ENCODE measurements around the gene AIRE.

AIRE gene

DNA sequence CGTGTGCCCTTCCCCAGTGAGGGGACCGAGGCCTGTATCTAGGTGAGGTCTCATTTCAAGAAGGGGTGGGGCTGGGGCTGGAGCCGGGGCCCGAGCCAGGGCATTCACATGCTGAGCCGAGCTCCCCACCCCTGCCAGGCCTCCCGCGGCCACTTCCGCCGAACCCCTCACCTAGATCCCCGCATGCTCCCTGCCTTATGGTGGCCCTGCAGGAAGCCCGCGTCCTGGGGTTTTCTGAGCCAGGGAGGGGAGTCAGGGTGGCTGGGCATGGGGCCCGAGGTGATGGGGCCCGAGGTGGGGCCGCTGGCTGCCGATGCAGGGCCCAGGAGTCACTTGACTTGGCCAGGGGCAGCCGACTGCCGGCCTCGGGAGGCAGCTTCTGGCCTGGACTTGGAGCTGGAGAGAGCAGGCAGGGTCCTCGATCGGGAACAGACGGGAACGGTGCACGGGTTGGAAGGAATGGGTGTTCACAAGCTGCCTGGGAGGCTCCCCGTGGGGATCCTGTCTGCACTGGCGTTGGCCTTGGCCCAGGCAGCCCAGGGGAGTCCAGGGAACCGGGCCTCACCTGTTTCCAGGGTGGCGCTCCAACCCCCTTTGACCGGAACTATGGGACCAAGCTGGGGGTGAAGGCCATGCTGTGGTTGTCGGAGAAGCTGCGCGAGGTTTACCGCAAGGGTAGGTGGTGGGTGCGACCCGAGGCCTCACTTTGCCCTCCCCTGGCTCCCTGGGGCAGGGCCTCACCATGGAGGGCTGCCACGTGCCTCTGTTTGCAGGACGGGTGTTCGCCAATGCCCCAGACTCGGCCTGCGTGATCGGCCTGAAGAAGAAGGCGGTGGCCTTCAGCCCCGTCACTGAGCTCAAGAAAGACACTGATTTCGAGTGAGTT lies 40.0 kb downstream of the AIRE start:
- DNase-seq (ENCODE audit: low spot score) = no peak

- no peak for DNase-seq (ENCODE audit: low spot score)
Measured at GRCh38 chr21:44326272-44326647, 40.6 kb downstream of the AIRE start.

- no peak for DNase-seq (ENCODE audit: low spot score)
Measured at GRCh38 chr21:44326716-44327602, 41.3 kb downstream of the AIRE start.

DNA sequence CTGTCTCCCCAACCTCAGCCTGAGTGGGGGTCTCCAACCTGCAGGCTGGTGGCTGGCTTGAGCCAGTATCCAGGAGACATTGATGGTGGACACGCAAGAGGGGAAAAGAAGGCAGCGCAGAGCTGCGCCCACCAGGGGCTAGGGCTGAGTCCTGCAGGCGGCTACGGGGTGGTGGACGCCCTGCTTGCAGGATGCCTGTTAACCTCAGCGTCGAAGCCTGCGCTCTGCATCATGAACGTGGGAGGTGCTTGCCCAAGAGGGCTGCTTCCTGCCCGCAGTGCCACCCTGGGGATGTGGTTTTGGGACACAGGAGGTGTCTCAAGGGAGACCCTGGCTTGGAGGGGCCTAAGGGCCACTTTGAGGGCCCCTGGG lies 41.9 kb downstream of the AIRE start:
- no peak for DNase-seq (ENCODE audit: low spot score)

GRCh38 chr21:44328242-44328895 lies 42.7 kb downstream of the AIRE start:
- no peak for DNase-seq (ENCODE audit: low spot score)

GRCh38 chr21:44329086-44329889 lies 43.6 kb downstream of the AIRE start:
- no peak for DNase-seq (ENCODE audit: low spot score)

DNA sequence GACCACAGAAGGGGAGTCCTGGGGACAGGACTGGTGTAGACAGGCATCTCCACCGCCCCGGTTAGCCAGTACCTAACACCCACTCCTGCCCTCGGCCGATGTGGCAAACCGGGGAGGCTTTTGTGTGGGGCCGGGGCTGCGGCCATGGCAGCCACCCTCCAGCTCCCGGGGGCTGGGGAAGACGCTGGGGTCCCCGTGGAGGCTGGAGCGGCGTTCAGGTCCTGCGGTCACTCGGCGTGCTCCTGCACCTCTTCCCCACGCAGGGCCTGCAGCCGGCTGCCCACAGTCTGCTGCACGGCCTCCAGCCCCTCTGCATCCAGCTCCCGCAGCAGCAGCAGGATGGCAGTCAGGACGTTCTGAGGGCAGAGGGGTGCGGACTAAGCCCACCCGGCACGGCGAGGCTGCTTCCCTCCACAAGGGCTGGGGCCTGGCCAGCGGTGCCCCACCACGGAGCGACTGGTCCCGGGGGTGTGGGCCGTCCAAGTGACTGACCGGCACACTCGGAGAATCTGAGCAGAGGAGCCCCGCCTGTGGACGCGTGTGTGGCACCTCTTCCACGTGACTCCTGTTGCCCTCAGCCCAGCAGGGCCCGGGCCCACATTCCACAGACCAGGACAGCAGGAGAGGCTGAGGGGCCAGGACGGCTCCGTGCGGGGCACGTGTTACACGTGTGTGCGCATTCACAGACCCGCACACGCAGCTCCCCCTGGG lies 44.5 kb downstream of the AIRE start:
- DNase-seq (ENCODE audit: low spot score) = no peak

DNA sequence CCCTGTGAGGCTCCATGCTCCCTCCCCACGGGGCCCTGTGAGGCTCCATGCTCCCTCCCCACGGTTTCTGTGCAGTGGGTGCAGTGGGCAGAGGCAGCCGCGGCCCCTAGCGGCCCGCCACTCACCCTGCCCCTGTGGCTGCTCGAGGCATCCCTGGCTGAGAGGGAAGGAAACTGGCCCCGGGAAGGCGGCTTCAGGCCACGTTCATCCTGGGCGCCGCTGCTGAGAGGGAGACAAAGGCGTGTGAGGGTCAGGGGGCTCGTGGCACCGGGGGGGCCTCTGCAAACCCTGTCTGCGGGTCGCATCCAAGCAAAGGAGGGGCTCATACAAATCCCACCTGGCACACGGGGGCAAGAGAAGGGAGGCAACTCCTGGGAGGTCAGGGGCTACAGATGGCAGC lies 45.0 kb downstream of the AIRE start:
- DNase-seq (ENCODE audit: low spot score) = no peak

GRCh38 chr21:44331209-44331608 lies 45.5 kb downstream of the AIRE start:
- no peak for DNase-seq (ENCODE audit: low spot score)

GRCh38 chr21:44331650-44332307 lies 46.1 kb downstream of the AIRE start:
- DNase-seq (ENCODE audit: low spot score) = no peak

DNA sequence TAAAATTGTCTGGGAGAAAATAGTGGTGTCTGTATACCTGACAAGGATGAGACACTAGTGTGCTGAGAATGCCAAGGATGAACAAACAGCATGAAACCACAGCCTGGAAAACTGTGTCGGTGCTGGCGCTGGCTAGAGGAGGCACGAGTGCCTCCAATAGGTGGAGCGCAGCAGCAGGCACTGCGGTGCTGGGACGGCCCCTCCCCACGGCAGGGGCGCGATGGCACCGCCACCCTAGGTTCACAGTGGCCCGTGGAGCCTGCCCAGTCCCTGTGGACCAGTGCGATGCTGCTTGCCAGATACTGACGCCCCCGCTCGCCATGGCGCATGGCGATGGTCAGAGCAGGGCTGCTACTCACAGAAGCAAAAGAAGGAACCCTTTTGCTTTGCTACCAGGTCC lies 46.7 kb downstream of the AIRE start:
- DNase-seq (ENCODE audit: low spot score) = no peak

DNA sequence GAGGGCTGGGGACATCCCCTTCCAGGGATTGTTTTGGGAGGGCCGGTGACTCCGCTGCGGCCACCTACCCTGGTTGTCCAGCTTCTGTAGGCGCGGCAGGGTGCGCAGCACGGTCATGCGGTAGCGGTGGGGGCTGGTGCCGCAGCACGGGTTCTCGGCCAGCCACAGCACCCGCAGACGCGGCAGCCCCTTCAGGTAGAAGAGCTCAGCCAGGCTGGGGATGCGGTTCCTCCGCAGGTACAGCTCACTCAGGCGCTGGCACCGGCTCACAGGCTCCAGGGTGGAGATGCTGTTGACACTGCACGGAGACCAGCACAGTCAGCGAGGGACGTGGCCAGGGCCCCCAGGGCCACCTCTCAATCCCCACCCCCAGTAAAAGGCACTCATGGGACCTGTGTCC lies 47.3 kb downstream of the AIRE start:
- no peak for DNase-seq (ENCODE audit: low spot score)

GRCh38 chr21:44333509-44334328 lies 48.0 kb downstream of the AIRE start:
- no peak for DNase-seq (ENCODE audit: low spot score)

DNA sequence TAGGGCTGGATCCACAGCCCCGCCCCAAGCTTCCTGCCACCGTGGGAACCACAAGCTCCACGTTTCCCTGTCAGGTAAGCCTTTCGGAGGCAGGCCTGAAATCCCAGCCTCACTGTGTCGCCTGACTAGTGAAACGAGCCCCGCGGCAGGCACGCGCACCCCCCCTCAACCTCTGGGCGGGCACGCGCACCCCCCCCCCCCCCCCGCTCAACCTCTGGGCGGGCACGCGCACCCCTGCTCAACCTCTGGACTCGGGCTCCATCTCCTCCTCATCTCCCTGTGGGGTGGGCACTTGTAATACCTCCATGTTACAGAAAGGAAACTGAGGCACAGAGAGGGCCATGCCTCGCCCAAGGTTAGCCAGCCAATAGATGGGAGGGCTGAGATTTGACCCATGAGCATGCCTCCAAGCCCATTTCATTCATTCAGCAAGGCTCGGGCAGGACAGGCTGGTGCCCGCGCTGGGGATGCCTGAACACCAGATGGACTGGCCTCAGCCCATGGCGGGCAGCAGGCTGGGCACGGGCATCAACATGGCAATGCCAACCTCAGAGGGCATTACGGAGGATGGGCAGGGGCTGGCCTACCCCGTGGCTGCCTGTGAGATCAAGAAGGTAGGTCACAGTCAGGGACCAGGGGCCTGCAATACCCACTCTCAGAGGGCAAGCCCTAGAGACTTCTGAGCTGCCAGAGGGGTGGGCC lies 48.8 kb downstream of the AIRE start:
- no peak for DNase-seq (ENCODE audit: low spot score)

GRCh38 chr21:44335266-44336059 lies 49.8 kb downstream of the AIRE start:
- no peak for DNase-seq (ENCODE audit: low spot score)

- no peak for DNase-seq (ENCODE audit: low spot score)
Measured at GRCh38 chr21:44337449-44337848, 51.8 kb downstream of the AIRE start.

DNA sequence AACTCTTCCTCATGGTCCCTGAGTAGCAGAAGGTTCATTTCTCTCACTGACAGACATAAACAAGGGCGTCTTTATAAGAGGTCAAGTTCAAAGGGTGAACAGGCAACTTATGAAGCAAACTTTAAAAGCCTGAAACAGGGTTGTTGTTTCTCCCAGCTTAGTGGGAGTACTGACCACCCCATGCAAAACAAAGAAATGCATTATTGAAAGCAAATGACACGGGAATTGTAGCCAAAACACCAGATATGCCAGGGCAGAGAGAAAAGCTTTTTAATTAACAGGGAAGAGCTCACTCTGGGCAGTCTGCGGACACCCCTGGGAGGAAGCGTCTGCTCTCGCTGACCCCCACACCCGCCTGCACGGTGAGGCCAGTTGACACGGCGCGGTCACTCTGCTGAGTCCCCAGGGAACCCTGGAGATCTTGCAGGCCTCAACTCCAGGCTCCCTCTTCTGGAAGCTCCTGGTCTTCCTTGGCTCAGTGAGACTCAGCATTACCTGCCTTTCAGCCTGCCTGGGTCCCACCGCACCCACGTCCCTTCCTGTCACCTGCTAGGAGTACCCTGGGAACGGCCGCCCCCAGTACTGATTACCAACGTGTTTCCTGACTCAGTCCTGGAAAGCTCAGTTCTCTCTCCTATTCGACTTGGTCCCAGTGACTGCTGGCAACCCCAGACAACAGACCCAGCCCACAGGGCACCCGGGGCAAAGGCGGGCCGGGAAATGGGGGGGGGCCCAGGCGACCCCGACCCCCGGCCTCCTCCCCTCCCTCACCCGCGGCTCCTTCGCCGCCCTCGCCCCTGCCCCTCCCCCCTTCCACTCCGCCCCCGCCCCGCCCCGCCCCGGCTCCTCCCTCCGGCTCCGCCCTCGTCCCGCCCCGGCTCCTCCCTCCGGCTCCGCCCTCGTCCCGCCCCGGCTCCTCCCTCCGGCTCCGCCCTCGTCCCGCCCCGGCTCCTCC lies 52.5 kb downstream of the AIRE start:
- DNase-seq (ENCODE audit: low spot score) = peak; percentile 36

Data from NAMALWA (cell line).